GM12873 (cell line): ENCODE data around the gene MARK2.

Experiments
- CTCF ChIP-seq: IDR thresholded peaks from 2 replicates; pipeline ENCODE4 v1.5.1; 2012; ENCODE audit warnings: low read depth, mild to moderate bottlenecking, moderate library complexity, low read length, control low read depth; ENCODE audit not compliant: insufficient read depth; ENCODE audit errors: missing control alignments

Gene MARK2

GRCh38 chr11:63805844-63806415 lies 33.0 kb upstream of the MARK2 start:
- TF ChIP-seq CTCF: no peak

- no peak for TF ChIP-seq CTCF
Observed at GRCh38 chr11:63811522-63811921, 27.4 kb upstream of the MARK2 start.

- no peak for TF ChIP-seq CTCF
Observed at GRCh38 chr11:63813035-63813562, 25.8 kb upstream of the MARK2 start, which contains the start of gene SPINDOC. Gene SPINDOC (plus strand): TSS chr11:63813456. CDS start chr11:63813687, 231 bp downstream.

- no peak for TF ChIP-seq CTCF
Observed at GRCh38 chr11:63813563-63814382, 25.1 kb upstream of the MARK2 start.

GRCh38 chr11:63814383-63814736 lies 24.6 kb upstream of the MARK2 start:
- no peak for TF ChIP-seq CTCF

GRCh38 chr11:63816166-63816565 lies 22.7 kb upstream of the MARK2 start:
- no peak for TF ChIP-seq CTCF

GRCh38 chr11:63816732-63817131 lies 22.2 kb upstream of the MARK2 start:
- TF ChIP-seq CTCF: no peak
